HG03558 (cell line): ENCODE measurements around the gene ZP2.
"Not testable (repeated sequence)": the region's sequence is repeated elsewhere in the genome, so short reads cannot be mapped to it uniquely, and the experiment has no call there.

Experiments
- ATAC-seq: cut with Tn5 transposase; IDR thresholded peaks from one replicate; pipeline ENCODE4 v1.9.1; 2021; ENCODE audit warnings: moderate number of reproducible peaks; ENCODE audit not compliant: unreplicated experiment; ENCODE audit errors: extremely low read depth

Gene ZP2

DNA sequence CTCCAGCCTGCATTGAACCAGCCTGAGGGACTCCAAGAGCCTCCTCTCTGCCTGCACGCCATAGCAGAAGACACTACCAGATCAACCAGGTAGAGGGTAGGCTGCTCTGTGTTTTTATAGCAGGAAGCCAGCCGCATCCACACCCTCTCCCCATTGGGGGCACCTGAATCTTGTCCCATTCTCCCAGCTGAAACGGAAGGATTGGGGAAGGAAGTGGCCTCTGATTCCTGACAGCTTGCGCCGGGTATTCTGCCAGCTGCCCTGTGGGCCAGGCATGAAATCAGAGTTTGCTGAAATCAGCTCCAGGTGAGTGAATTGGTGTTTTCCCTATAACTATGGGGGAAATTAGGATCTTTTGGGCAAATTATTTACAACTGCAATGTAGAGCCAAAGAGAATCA is at the start of gene ZP2:
Gene ZP2 (minus strand): TSS at position 89 of the 400 bp plus-strand sequence. CDS start 27 bp downstream, at position 62.
- ATAC-seq: no peak

DNA sequence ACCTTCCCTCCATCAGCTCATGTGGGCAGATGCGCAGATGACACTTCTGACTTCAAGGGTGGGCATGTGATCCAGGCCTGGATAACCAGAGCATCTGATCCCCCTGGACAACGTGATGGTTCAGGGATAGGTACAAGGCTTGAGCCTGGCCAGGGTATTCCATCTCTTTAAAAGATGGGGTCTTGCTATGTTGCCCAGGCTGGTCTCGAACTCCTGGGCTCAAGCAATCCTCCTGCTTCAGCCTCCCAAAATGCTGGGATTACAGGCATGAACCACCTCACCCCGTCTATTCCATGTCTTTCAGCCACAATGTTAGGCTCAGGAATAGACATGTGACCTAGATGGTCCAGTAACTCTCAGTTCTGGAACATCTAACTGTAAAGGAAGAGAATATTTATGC is 45.9 kb upstream of the ZP2 start:
- no peak for ATAC-seq

- ATAC-seq: no peak
These were observed 45.3 kb upstream of the ZP2 start for GRCh38 chr16:21256636-21257035.

DNA sequence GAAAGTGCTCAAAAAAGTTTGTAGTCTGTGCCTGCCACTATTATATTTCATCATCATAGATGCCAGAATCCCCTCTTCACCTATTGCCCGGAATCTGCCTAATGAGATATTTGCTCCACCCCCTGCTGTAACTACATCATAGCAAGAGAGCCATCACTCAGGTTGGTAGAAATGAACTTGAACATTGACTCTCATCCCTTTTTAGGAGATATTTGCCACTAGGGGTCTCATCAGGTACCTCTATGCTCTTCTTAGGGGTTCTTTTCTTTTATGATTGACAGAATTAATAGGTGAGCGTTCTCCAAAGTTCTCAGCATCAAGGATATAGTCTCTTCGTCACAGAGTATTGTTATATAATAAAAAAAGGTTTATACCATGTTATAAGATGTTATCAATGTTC is 42.1 kb upstream of the ZP2 start:
- ATAC-seq: no peak

GRCh38 chr16:21250072-21250923 is 38.9 kb upstream of the ZP2 start:
- ATAC-seq: no peak

GRCh38 chr16:21248179-21248578 is 36.8 kb upstream of the ZP2 start:
- not testable (repeated sequence) for ATAC-seq

DNA sequence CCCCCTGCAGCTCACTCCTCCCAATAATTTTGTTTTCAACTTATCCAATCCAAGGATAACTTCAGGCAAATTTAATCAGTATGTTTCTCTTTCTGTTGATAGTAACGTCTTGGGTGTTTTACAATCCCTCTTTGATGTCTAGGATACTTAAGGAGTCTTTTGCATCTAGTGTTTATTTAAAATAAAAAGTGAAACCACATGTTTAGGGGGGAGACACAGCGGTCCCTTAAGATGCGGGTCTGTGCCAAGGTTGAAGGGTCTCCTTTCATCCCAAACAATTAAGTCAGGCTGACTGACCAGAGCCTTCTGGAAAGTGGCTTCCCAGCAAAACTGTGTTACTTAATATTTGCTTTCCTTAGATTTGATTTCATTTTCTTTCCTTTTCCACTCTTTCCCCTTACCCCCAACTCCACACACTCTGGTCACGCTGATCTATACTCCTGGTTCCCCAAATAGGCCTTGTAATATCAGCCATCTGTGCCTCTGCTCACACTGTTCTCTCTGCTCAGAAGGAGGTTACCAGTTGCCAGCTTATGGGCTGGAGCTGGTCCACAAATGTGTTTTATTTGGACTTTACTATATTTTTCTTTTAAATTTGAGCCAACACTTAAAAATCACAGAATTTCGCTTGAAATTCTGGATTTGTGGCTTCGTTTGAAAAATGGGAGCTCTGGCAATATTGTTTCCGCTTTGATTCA is 33.3 kb upstream of the ZP2 start:
- ATAC-seq: no peak

DNA sequence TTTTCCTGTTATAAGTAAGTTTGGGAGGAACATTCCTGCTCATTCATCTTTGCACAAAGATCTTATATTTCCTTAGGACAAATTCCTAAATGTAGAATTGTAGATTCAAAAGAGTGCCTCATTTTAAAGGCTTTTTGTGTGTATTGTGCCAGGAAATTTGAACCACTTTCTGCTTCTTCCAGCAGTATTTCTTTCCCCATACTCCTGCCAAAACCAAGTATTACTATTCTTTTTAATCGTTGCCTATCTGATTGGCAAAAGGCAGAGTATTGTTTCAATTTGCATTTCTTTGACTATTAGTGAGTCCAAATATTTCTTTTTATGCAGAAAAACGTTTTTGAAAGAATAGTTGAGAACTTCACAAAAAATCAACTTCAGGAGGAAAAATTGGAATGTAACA is 31.4 kb upstream of the ZP2 start:
- no peak for ATAC-seq

DNA sequence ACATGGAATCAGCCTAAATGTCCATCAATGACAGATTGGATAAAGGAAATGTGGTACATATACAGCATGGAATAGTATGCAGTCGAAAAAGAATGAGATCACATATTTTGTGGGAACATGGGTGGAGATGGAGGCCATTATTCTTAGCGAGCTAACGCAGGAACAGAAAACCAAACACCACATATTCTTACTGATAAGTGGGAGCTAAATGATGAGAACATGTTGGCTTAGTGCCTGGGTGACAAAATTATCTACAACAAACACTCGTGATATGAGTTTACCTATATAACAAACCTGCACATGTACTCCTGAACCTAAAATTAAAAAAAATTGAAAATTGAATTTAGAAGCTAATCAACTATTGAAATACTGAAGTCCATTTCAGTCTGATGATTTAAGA is 28.3 kb upstream of the ZP2 start:
- ATAC-seq: no peak

- ATAC-seq: no peak
These were observed 25.5 kb upstream of the ZP2 start for GRCh38 chr16:21236831-21237230.

DNA sequence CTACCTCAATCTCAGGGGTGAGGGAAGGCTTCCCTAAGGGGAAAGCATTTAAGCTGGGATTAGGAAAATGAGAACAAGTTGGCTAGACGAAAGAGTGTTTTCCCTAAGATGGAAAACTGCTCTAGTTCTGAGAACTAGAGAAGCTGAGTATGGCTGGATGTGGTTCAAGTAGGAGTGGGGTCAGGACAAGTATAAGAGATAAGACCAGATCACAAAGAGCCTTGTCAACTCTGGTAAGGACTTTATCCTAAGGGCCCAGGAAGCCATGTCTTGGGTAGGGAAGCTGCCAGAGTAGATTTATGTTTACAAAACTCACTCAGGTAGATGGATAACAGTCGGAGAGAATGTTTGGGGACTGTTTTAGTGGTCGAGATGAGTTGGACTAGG is 23.8 kb upstream of the ZP2 start:
- ATAC-seq: no peak

GRCh38 chr16:21233521-21234150 is 22.3 kb upstream of the ZP2 start, which contains the start of gene ANKS4B:
ANKS4B (plus strand) TSS chr16:21233699; CDS start chr16:21233738, 39 bp downstream.
- ATAC-seq: no peak

DNA sequence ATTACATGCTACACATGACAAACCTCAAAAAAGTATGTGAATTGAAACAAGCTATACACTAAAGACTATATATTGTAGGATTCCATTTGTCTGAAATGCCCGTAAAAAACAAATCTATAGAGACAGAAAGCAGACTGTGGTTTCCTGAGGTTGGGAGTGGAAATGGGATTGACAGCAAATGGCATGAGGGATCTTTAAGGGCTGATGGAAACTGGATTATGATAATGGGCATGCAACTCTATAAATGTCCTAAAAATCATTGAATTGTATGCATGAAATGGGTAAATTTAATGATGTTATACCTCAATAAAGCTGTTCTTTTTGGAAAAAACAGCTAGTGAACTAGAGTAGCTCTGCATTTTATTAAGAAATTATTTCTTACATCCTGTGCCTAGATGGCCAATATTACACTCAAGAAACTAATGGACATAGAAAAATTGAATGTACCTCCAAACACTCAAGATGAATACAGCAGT is 21.7 kb upstream of the ZP2 start:
- no peak for ATAC-seq

- ATAC-seq: no peak
These were observed 17.0 kb upstream of the ZP2 start for GRCh38 chr16:21228361-21228872.

DNA sequence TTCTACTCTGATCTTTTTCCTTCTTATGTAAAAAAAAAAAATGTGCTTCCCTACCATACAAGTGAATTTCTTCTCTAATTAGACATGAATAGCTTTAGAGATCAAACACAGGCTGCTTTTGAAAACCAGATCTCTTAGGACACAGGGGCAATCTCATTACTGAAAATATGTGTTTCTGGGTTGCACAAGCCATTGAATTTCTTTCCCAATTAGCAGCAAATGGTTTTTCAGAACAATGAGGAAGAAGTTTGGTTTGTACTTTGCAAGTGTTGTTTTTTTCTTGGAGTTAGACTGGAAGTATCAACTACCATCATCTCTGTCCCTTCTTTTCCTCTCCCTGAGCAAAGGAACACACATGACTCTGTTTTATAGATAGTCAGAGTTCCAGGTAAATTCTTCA is 16.5 kb upstream of the ZP2 start:
- no peak for ATAC-seq

DNA sequence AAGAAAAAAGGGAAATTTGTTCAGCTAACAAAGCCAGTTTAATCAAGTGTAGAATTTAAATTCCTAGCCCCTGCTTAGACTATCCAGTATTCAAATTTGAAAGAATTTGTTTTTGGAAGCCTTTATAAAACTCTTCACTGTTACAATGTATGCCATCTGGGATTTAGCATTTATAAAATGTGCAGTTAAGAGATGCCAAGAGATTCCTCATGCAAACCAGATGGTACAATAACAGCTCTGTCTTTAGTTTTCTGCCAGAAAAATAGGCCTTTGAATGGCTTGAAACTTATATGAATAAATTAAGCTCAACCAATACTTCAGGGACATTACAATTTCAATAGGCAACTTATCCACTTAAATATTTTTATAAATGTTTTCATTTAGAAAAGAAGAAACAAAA is 15.4 kb upstream of the ZP2 start:
- no peak for ATAC-seq

- no peak for ATAC-seq
These were observed 13.4 kb upstream of the ZP2 start for GRCh38 chr16:21224800-21225199.

DNA sequence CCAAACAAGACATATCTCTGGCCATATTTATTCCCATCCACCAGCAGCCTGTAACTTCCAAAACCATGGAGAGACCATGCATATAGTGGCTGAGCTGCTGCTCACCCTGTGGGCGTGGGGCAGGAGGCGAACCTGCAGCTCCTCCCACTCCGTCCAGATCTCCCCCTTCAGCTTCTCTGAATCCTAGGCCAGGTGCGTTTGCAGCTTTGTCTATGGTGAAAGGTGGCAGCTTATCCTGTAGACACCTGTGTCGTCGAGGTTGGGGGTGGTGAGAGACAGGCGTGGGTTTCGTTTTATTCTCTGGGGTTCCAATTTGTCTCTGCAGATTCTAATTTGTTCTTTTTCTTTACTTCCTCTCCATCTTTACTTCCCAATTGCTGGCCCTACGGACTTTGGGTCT is 12.4 kb upstream of the ZP2 start:
- no peak for ATAC-seq

DNA sequence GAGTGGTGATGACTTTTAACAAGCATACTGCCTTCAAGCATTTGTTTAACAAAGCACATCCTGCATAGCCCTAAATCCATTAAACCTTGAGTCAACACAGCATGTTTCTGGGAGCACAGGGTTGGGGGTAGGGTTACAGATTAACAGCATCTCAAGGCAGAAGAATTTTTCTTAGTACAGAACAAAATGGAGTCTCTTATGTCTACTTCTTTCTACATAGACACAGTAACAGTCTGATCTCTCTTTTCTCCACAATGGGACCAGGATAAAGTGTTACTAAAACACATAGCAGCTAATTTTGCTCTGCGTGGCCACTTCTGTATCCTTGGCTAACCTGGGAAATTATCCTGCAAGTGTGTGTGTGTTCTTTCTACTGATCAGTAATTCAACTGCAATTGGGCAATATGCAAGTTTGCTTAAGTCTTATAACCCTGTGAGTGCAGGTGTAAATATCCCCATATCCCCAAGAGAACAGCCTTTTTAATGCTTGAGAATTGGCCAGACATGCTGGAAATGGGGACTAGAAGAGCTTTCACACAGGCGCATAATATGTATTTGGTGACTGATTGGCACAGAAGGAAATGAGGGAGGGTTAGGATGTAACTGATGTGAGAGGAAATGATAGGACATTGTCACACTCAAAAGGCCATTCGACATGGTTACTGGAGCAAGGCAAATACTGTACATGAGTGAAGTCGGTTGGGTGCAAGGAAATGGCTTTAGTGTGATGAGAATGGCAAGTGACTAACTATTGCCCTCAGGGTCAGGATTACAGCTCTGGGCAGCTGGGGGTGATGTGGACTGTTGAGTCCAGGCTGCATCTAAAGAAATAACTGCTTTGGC is 11.3 kb upstream of the ZP2 start:
- ATAC-seq: no peak

GRCh38 chr16:21219551-21219950 is 8.2 kb upstream of the ZP2 start:
- no peak for ATAC-seq
